Measurements from ENCODE around the gene PSMA5.

DNA sequence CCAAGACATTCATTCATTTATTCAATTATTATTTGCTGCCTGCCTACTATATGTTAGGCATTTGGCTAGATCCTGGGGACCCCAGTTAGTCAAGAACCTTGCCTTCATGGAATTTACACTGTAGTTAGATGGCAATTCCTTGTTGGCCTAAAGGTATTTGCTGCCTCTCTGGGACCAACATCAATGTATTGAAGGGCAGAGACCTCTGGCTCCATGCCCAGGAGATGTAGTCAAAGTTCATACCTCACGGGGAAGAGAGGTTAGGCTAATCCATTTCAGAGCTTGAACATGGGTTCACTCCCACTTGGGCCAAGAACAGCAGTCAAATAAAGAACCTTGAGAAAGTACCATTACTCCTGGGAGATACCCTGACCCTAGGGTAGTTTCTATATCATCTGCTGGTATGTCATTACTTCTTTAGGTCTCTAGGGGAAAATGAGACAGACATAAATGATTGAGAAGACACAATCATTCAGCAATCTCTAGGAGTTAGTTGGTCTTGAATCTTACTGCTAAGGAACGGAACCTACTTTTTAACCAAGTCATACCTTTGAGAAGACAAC lies 60.5 kb downstream of the PSMA5 start:
- TF ChIP-seq, protein P1, sequence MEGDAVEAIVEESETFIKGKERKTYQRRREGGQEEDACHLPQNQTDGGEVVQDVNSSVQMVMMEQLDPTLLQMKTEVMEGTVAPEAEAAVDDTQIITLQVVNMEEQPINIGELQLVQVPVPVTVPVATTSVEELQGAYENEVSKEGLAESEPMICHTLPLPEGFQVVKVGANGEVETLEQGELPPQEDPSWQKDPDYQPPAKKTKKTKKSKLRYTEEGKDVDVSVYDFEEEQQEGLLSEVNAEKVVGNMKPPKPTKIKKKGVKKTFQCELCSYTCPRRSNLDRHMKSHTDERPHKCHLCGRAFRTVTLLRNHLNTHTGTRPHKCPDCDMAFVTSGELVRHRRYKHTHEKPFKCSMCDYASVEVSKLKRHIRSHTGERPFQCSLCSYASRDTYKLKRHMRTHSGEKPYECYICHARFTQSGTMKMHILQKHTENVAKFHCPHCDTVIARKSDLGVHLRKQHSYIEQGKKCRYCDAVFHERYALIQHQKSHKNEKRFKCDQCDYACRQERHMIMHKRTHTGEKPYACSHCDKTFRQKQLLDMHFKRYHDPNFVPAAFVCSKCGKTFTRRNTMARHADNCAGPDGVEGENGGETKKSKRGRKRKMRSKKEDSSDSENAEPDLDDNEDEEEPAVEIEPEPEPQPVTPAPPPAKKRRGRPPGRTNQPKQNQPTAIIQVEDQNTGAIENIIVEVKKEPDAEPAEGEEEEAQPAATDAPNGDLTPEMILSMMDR (IDR thresholded peaks at IDR 0.05): no peak
- no peak for TF ChIP-seq EZH2 (IDR thresholded peaks at IDR 0.05; ENCODE audit: borderline replicate concordance, insufficient read depth, low read depth, low read length, poor library complexity, severe bottlenecking)

All from B cell (primary cell).